Endothelial cell of umbilical vein (primary cell): ENCODE results near the gene EFCAB8.

Experiments used
- GATA2 ChIP-seq: IDR thresholded peaks from 2 replicates; pipeline ENCODE4 v1.7.0; 2011; ENCODE audit warnings: low read depth, mild to moderate bottlenecking, moderate library complexity, mixed read lengths, low read length; ENCODE audit not compliant: insufficient read length, insufficient read depth
- MAX ChIP-seq: IDR thresholded peaks from 2 replicates; pipeline ENCODE4 v1.6.1; 2011; ENCODE audit not compliant: insufficient read depth, insufficient read length
- POLR2A ChIP-seq: IDR thresholded peaks from 2 replicates; pipeline ENCODE4 v1.6.1; 2012; ENCODE audit warnings: low read depth, mild to moderate bottlenecking, control low read depth, low read length
- TF ChIP-seq, protein P1 (sequence below), 2 donors: IDR thresholded peaks; 1 replicate in 1 of 2; 2 replicates in 1 of 2; pipeline ENCODE4 v1.5.1; 2011; ENCODE audit warnings: low read length in 2 of 2, mild to moderate bottlenecking in 2 of 2, moderate library complexity in 2 of 2, control low read depth in 1 of 2, inconsistent platforms in 1 of 2, low read depth in 1 of 2; ENCODE audit not compliant: insufficient read depth in 1 of 2; ENCODE audit errors: extremely low read depth in 1 of 2

DNA sequence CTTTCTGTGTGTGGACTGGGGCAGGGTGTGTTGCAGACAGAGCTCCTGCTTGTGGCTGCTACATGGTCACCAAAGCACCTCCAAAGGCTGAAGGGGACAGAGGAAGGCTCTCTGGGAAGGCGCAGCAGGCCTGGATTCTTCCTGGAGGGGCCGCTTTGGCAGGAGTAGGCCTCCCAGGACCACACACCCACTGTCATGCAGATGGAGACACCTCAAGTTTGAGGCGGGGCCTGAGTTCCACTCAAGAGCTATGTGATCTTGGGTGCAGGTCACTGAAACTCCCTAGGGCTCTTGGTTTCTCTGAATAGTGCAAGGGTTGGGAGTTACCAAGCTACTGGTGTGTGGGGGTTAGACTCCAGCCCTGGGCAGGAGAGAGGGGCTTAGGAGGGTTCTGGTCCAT is 27.9 kb downstream of the EFCAB8 start:
- TF ChIP-seq, protein P1, sequence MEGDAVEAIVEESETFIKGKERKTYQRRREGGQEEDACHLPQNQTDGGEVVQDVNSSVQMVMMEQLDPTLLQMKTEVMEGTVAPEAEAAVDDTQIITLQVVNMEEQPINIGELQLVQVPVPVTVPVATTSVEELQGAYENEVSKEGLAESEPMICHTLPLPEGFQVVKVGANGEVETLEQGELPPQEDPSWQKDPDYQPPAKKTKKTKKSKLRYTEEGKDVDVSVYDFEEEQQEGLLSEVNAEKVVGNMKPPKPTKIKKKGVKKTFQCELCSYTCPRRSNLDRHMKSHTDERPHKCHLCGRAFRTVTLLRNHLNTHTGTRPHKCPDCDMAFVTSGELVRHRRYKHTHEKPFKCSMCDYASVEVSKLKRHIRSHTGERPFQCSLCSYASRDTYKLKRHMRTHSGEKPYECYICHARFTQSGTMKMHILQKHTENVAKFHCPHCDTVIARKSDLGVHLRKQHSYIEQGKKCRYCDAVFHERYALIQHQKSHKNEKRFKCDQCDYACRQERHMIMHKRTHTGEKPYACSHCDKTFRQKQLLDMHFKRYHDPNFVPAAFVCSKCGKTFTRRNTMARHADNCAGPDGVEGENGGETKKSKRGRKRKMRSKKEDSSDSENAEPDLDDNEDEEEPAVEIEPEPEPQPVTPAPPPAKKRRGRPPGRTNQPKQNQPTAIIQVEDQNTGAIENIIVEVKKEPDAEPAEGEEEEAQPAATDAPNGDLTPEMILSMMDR (IDR thresholded peaks at IDR 0.05; ENCODE audit: extremely low read depth in 1 of 2, insufficient read depth in 1 of 2, low read depth in 1 of 2, low read length in 2 of 2): no peak
- TF ChIP-seq POLR2A (no peak), MAX (no peak), GATA2 (no peak)
